ENCODE data around the gene TMEM239. TPM values are rescaled to one million over a fixed set of nuclear protein-coding genes. Genes with fewer than 3 reads are reported as not detected.

Gene TMEM239
- polyA plus RNA-seq, 1 experiment, result not detected

DNA sequence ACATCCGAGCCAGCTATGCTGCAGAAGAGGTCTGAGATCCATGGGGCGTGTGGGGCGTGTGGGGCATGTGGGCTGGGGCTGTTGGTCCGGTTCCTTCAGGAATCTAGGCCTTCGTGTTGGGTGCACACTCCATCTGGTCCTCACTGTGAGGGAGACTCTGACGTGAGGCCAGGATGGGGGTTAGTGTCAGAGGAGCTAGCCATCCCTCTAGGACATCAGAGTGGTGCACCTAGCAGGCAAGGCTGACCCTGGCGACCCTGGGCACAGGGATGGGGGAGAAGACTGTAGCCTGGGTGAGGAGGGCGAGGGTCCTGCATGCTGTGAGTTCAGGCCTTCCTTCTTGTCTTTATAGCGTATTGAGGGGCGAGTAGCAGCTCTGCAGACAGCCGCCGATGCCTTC is 48.5 kb downstream of the TMEM239 start:
- TF ChIP-seq CTCF (IDR thresholded peaks at IDR 0.05; ENCODE audit: low read depth, low read length), result no peak
- no peak for DNase-seq (ENCODE audit: low read depth, low spot score)
- Histone ChIP-seq H3K4me3 (ENCODE audit: low read depth, low read length) (no peak overlapping the region), H3K27me3 (ENCODE audit: control insufficient read depth, insufficient read depth, low read length) (no peaks in the 10 kb centered on the region), H3K9me3 (ENCODE audit: control insufficient read depth, insufficient read depth, low read length) (no peaks in the 10 kb centered on the region), H3K27ac (ENCODE audit: low read depth, low read length) (no peak overlapping the region)
- POLR2A ChIA-PET, result no interaction called here
- CTCF ChIA-PET, result interaction anchor here (0.5 kb wide), 1 partner anchor 13 kb away, joined by 3 read pairs; no protein-coding TSS in a partner anchor

- no peak overlapping the region for H3K27ac ChIP-seq (ENCODE audit: low read depth, low read length)
- ChIA-PET CTCF (no interaction called here), POLR2A (no interaction called here)
- H3K9me3 ChIP-seq (ENCODE audit: control insufficient read depth, insufficient read depth, low read length), result no peaks in the 10 kb centered on the region
- H3K27me3 ChIP-seq (ENCODE audit: control insufficient read depth, insufficient read depth, low read length), result no peaks in the 10 kb centered on the region
- H3K4me3 ChIP-seq (ENCODE audit: low read depth, low read length), result no peak overlapping the region
- no peak for TF ChIP-seq CTCF (IDR thresholded peaks at IDR 0.05; ENCODE audit: low read depth, low read length)
- DNase-seq (ENCODE audit: low read depth, low spot score), result no peak
These were observed 48.9 kb downstream of the TMEM239 start for GRCh38 chr20:2865101-2865500.

GRCh38 chr20:2865630-2866029 is 49.5 kb downstream of the TMEM239 start:
- Histone ChIP-seq H3K27ac (ENCODE audit: low read depth, low read length) (no peak overlapping the region), H3K4me3 (ENCODE audit: low read depth, low read length) (no peak overlapping the region), H3K9me3 (ENCODE audit: control insufficient read depth, insufficient read depth, low read length) (no peaks in the 10 kb centered on the region), H3K27me3 (ENCODE audit: control insufficient read depth, insufficient read depth, low read length) (no peaks in the 10 kb centered on the region)
- POLR2A ChIA-PET, result no interaction called here
- TF ChIP-seq CTCF (IDR thresholded peaks at IDR 0.05; ENCODE audit: low read depth, low read length), result no peak
- DNase-seq (ENCODE audit: low read depth, low spot score), result no peak
- CTCF ChIA-PET, result no interaction called here

DNA sequence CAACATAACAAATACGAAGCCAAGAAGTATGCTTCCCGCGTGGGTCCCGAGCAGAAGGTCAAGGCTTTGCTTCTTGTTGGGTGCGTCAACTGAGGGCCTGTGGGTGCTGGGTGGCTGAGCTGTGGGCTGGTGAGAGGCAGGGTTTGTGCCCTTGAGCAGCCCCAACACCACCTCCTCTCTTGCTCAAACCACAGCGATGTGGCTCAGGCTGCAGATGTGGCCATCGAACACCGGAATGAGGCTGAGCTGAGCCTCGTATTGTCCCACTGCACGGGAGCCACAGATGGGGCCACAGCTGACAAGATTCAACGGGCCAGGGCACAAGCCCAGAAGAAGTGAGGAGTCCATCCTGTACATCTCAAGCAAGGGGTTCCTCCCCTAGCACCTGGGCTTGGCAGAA is 50.1 kb downstream of the TMEM239 start:
- TF ChIP-seq CTCF (IDR thresholded peaks at IDR 0.05; ENCODE audit: low read depth, low read length), result no peak
- Histone ChIP-seq H3K27me3 (ENCODE audit: control insufficient read depth, insufficient read depth, low read length) (no peaks in the 10 kb centered on the region), H3K9me3 (ENCODE audit: control insufficient read depth, insufficient read depth, low read length) (no peaks in the 10 kb centered on the region), H3K4me3 (ENCODE audit: low read depth, low read length) (no peak overlapping the region), H3K27ac (ENCODE audit: low read depth, low read length) (no peak overlapping the region)
- DNase-seq (ENCODE audit: low read depth, low spot score), result no peak
- ChIA-PET POLR2A (no interaction called here), CTCF (no interaction called here)

DNA sequence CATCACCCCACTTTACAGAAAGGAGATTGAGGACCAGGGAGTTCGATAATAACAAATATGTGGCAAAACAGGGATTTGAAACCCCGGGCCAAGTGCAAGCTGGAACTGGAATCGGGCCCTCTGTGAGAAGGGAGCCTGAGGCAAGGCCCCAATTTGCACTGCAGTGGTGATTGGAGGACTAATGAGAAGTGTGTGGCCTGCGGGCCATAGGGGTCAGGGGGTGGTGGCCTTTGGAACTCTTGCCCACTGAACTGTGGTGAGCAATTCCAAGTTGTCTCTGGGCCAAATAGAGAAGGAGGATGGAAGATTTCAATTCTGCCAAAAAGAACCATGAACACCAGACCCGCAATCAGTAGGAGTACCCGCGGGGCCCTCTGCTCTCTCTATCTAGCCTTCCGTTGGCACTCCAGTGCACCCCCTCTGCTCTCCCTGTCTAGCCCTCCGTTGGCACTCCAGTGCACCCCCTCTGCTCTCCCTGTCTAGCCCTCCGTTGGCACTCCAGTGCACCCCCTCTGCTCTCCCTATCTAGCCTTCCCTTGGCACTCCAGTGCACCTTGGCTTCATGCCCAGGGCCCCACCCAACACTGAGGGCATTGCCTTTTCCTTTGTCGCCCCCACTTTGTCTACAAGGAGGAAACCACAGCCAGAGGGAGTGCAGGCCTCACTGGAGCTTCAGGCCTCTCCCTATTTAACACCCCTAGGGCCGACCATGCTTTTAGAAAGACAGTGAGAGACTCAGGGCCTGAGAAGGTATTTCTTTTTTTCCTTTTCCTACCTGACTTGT is 51.1 kb downstream of the TMEM239 start:
- DNase-seq (ENCODE audit: low read depth, low spot score), result no peak
- CTCF ChIA-PET, result no interaction called here
- Histone ChIP-seq H3K9me3 (ENCODE audit: control insufficient read depth, insufficient read depth, low read length) (no peaks in the 10 kb centered on the region), H3K4me3 (ENCODE audit: low read depth, low read length) (no peak overlapping the region), H3K27ac (ENCODE audit: low read depth, low read length) (no peak overlapping the region), H3K27me3 (ENCODE audit: control insufficient read depth, insufficient read depth, low read length) (no peaks in the 10 kb centered on the region)
- TF ChIP-seq CTCF (IDR thresholded peaks at IDR 0.05; ENCODE audit: low read depth, low read length), result no peak
- POLR2A ChIA-PET, result no interaction called here

Other genes with a start within 250 kb of the TMEM239 start
- 126 and 142 TPM in 2 replicates for gene NOP56, start 163.7 kb upstream of the TMEM239 start, polyA plus RNA-seq (2011; rRNA removed)
- gene IDH3B, start 152.1 kb upstream of the TMEM239 start, polyA plus RNA-seq (2011; rRNA removed), result 113 and 116 TPM in 2 replicates
- 0.60 and 0.98 TPM in 2 replicates for gene EBF4, start 123.6 kb upstream of the TMEM239 start, polyA plus RNA-seq (2011; rRNA removed)
- gene CPXM1, start 15.7 kb upstream of the TMEM239 start, polyA plus RNA-seq (2011; rRNA removed), result 9.0 and 12.9 TPM in 2 replicates
- gene C20orf141, start 1.4 kb upstream of the TMEM239 start, polyA plus RNA-seq (2011; rRNA removed), result not detected in 2 replicates
- 17.5 and 19.7 TPM in 2 replicates for gene PCED1A, start 24.3 kb downstream of the TMEM239 start, polyA plus RNA-seq (2011; rRNA removed)
- gene VPS16, start 24.4 kb downstream of the TMEM239 start, polyA plus RNA-seq (2011; rRNA removed), result 33.5 and 36.7 TPM in 2 replicates
- 68.0 and 87.4 TPM in 2 replicates for gene PTPRA, start 57.1 kb downstream of the TMEM239 start, polyA plus RNA-seq (2011; rRNA removed)
- not detected in 2 replicates for gene GNRH2, start 227.3 kb downstream of the TMEM239 start, polyA plus RNA-seq (2011; rRNA removed)
- gene MRPS26, start 229.7 kb downstream of the TMEM239 start, polyA plus RNA-seq (2011; rRNA removed), result 22.8 and 27.2 TPM in 2 replicates